Right lobe of liver (tissue), 6 donors: ENCODE measurements around the gene FAAH. TPM values are rescaled to one million over a fixed set of nuclear protein-coding genes. Genes with fewer than 3 reads are reported as not detected.
A peak's percentile ranks its signal among the peaks of the same experiment; 100 is the strongest.

Experiments used
- ATAC-seq, 4 donors: fragments of 200-7000 bp; cut with Tn5 transposase; one replicate each; pipeline ENCODE4 v1.9.1; 2020; ENCODE audit warnings: mild to moderate bottlenecking in 4 of 4, moderate library complexity in 4 of 4
- DNase-seq, 3 donors: peaks; one replicate each; pipeline ENCODE4 v3.0.0-alpha.2; 2020
- H3K27ac ChIP-seq, 3 donors: fragments of 200-600 bp; one replicate each; pipeline ENCODE4 v1.8.0; 2022
- H3K27me3 ChIP-seq, 2 donors: fragments of 200-600 bp; one replicate each; pipeline ENCODE4 v1.8.0; 2022
- H3K36me3 ChIP-seq, 4 donors: fragments of 200-600 bp; sonication (generic) in 1 of 4; one replicate each; pipeline versions ENCODE4 v1.5.1 to v1.8.0; 2017 to 2022; ENCODE audit warnings: control low read depth in 1 of 4
- H3K4me1 ChIP-seq, 4 donors: fragments of 200-600 bp; sonication (generic) in 1 of 4; one replicate each; pipeline versions ENCODE4 v1.5.1 to v1.8.0; 2017 to 2022; ENCODE audit warnings: control low read depth in 1 of 4
- H3K4me3 ChIP-seq, 3 donors: fragments of 200-600 bp; one replicate each; pipeline ENCODE4 v1.8.0; 2022
- H3K9me3 ChIP-seq, 4 donors: fragments of 200-600 bp; sonication (generic) in 1 of 4; one replicate each; pipeline versions ENCODE4 v1.5.1 to v1.8.0; 2017 to 2022; ENCODE audit warnings: control low read depth in 1 of 4
- CTCF ChIP-seq, 4 donors: fragments of 200-600 bp in 3 of 4; fragments of 450-650 bp in 1 of 4; IDR thresholded peaks; one replicate each; pipeline versions ENCODE4 v1.5.1 to v1.8.0; 2016 to 2022; ENCODE audit warnings: antibody characterized with exemption in 4 of 4, mild to moderate bottlenecking in 2 of 4
- POLR2A ChIP-seq: fragments of 450-650 bp; IDR thresholded peaks from one replicate; pipeline ENCODE4 v1.6.1; 2017; ENCODE audit warnings: antibody characterized with exemption, mild to moderate bottlenecking
- WGBS: methylation state at CpG from one replicate; pipeline ENCODE4 v1.1.6; 2018; ENCODE audit warnings: low coverage, low lambda C conversion rate; ENCODE audit not compliant: insufficient coverage; ENCODE audit errors: missing lambda C conversion rate; 5-methylcytosine and 5-hydroxymethylcytosine counted together
- intact Hi-C, 2 donors: fragments of 100-400 bp; cut with DNase I; formaldehyde crosslinking; loops; one replicate each; pipeline versions ENCODE4 v1.11.2 to v1.14.1; 2022
- total RNA-seq, 6 experiments: library from RNA; depleted of rRNA in 2 of 6; stranded (reverse); fragments of >200 nt in 2 of 6; fragmentation: NEBNext Ultra II Directional in 3 of 6; extraction: Animal tissue kit (Norgen Biotek cat#: 25700) in 3 of 6; gene quantifications; one replicate each; pipeline versions ENCODE4 v1.1.0 to v1.2.4, GENCODE V29; 2016 to 2023
- donor health status: DM: no; HTN: yes; CAD: no.
- donor health status: DM: no; HTN: no; CAD: no.
- donor health status: DM: no; HTN: no; CAD: no.
- donor health status: DM: no; HTN: yes; CAD: no.
- donor health status: DM: no; HTN: yes; CAD: no.

FAAH gene
- total RNA-seq, 6 experiments from 2014 or later, result 26.6 to 48.7 (median 33.5) TPM

DNA sequence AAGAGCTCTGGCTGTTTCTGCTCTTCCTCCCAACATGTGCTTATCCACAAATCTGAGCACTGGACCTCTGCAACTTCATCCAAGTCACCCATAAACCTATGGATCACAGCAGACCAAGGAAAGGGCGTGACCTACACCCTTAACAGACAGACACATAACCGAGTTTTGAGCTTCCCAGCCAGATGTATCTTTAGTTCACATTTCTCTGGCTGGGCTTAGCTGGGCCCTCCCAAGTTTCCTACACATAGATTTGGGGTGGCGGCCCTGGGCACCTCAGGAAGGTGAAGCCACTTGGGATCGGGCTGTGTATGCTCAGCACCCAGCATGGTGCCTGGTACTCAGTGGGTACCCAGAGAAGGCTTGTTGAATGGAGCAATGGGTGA, 26.4 kb downstream of the FAAH start:
- 73% methylated on average over 2 of the region's 4 CpGs for WGBS
- TF ChIP-seq CTCF (IDR thresholded peaks at IDR 0.05), result no peak
- TF ChIP-seq POLR2A, result no peak

DNA sequence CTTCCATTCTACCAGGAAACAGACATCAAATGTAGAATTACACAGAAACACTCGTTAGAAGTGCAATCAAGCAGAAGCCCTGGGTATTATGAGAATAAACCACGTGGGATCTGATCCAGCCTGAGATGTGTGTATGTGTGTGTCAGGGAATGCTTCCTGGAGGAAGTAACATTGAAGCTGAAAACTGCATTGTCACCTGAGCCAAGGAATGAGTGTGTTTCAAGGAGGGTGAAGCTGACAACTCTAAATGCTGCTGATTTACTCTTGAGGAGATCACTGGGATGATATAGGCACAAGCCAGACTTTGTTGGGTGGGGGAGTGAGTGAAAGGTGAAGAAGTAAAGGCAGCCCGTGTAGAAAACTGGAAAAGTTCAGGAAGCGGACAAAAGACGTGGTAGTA, 27.6 kb downstream of the FAAH start:
- no peak overlapping the region for H3K4me3 ChIP-seq
- ATAC-seq (no peak), DNase-seq (no peak)
- no peaks in the 10 kb centered on the region for H3K36me3 ChIP-seq
- no peaks in the 10 kb centered on the region for H3K27me3 ChIP-seq
- WGBS, result 40% methylated on average over 5 of the region's 5 CpGs
- no peaks in the 10 kb centered on the region for H3K9me3 ChIP-seq
- H3K27ac ChIP-seq, result no peak overlapping the region
- TF ChIP-seq CTCF (IDR thresholded peaks at IDR 0.05) (no peak), POLR2A (no peak)
- H3K4me1 ChIP-seq, result peaks cover 0 to 6% (median 0%) of the 10 kb centered on the region in 4 donors
- intact Hi-C loops, result no loop called here

More for the DNA sequence above, 26.4 kb downstream of the FAAH start:
- H3K9me3 ChIP-seq, result no peaks in the 10 kb centered on the region
- no peaks in the 10 kb centered on the region for H3K36me3 ChIP-seq
- H3K27ac ChIP-seq, result no peak overlapping the region
- ATAC-seq, result no peak
- intact Hi-C loops, result no loop called here
- H3K4me3 ChIP-seq, result no peak overlapping the region
- peak in 1 of 3 donors; percentile 3 for DNase-seq
- no peaks in the 10 kb centered on the region for H3K27me3 ChIP-seq
- H3K4me1 ChIP-seq, result peaks cover 0 to 6% (median 0%) of the 10 kb centered on the region in 4 donors

DNA sequence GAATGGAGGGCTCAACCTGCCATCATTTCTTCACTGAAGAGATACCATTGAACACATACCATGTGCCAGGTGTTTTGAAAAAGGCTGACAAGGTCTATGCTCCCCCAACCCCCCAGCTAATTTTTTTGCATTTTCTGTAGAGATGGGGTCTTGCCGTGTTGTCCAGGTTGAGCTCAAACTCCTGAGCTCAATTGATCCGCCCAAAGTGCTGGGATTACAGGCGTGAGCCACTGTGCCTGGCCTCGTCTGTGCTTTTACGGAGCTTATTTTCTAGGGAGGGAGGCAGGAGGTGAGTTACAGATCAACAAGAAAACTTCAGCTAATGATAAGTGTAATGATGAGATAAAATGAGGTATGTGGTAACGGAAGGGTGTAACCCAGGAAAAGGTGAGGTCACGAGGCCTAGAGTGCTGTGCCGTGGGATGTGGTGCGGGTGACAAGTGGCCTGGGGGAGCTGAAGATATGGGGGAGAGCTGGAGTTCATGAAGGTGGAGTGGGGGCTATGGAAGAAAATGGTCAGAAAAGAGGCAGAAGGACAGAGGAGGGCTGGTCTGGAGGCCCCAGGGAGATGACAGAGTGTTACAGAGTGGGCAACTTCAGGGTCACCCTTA, 28.2 kb downstream of the FAAH start:
- no peak overlapping the region for H3K27ac ChIP-seq
- intact Hi-C loops, result no loop called here
- TF ChIP-seq CTCF (IDR thresholded peaks at IDR 0.05) (no peak), POLR2A (no peak)
- 63% methylated on average over 4 of the region's 9 CpGs for WGBS
- H3K9me3 ChIP-seq, result no peaks in the 10 kb centered on the region
- no peak overlapping the region for H3K4me3 ChIP-seq
- peaks cover 0 to 6% (median 0%) of the 10 kb centered on the region in 4 donors for H3K4me1 ChIP-seq
- no peak for ATAC-seq
- no peaks in the 10 kb centered on the region for H3K36me3 ChIP-seq
- DNase-seq, result peak in 1 of 3 donors; percentile 16
- no peaks in the 10 kb centered on the region for H3K27me3 ChIP-seq

- H3K36me3 ChIP-seq, result no peaks in the 10 kb centered on the region
- H3K9me3 ChIP-seq, result no peaks in the 10 kb centered on the region
- no peaks in the 10 kb centered on the region for H3K27me3 ChIP-seq
- ATAC-seq (no peak), DNase-seq (peak in 1 of 3 donors; percentile 41)
- H3K4me1 ChIP-seq, result peaks cover 0 to 4% (median 0%) of the 10 kb centered on the region in 4 donors
- WGBS, result 51% methylated on average over 4 of the region's 16 CpGs
- TF ChIP-seq CTCF (IDR thresholded peaks at IDR 0.05) (no peak), POLR2A (no peak)
- H3K4me3 ChIP-seq, result no peak overlapping the region
- H3K27ac ChIP-seq, result no peak overlapping the region
- intact Hi-C loops, result no loop called here
These were observed 29.6 kb downstream of the FAAH start for GRCh38 chr1:46423574-46424240.
